Measurements from ENCODE around the gene HCFC2. TPM values are rescaled to one million over a fixed set of nuclear protein-coding genes. Genes with fewer than 3 reads are reported as not detected.
"Not testable (repeated sequence)": the region's sequence is repeated elsewhere in the genome, so short reads cannot be mapped to it uniquely, and the experiment has no call there.

The HCFC2 gene
- total RNA-seq, 2 donors from 2014 or later, result 7.6 to 11.1 TPM

DNA sequence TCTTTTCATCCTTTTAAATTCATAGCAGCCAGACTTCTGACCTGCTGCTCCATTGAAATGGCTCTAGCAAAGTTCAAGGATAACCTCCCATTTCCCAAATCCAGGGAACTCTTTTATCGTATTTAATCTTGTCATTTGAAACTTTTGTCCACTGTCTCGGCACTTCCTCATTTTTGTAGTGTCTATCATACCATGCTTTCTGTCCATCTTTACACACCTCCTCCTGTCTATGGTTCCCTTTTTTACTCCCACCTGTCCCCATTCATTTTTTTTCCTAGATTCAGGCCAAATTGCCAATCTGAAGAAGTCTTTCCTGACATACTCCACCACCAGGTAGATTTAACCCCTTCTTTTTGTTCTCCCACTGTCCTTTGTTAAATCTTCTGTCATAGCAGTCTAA is 42.6 kb downstream of the HCFC2 start:
- Histone ChIP-seq H3K27ac (no peak overlapping the region), H3K9ac (ENCODE audit: low read depth in 2 of 2, low read length in 2 of 2) (no peak overlapping the region), H3K4me1 (no peaks in the 10 kb centered on the region), H3K27me3 (no peaks in the 10 kb centered on the region), H3K9me3 (no peaks in the 10 kb centered on the region), H3K36me3 (no peaks in the 10 kb centered on the region), H3K4me3 (no peak overlapping the region)
- TF ChIP-seq, protein P1, sequence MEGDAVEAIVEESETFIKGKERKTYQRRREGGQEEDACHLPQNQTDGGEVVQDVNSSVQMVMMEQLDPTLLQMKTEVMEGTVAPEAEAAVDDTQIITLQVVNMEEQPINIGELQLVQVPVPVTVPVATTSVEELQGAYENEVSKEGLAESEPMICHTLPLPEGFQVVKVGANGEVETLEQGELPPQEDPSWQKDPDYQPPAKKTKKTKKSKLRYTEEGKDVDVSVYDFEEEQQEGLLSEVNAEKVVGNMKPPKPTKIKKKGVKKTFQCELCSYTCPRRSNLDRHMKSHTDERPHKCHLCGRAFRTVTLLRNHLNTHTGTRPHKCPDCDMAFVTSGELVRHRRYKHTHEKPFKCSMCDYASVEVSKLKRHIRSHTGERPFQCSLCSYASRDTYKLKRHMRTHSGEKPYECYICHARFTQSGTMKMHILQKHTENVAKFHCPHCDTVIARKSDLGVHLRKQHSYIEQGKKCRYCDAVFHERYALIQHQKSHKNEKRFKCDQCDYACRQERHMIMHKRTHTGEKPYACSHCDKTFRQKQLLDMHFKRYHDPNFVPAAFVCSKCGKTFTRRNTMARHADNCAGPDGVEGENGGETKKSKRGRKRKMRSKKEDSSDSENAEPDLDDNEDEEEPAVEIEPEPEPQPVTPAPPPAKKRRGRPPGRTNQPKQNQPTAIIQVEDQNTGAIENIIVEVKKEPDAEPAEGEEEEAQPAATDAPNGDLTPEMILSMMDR (IDR thresholded peaks at IDR 0.05), result no peak
- DNase-seq, result no peak
- intact Hi-C loops (cut with DNase I), result loop anchor here (5.0 to 10.0 kb wide), 3 partner anchors 50 to 230 kb away; no protein-coding TSS in a partner anchor

DNA sequence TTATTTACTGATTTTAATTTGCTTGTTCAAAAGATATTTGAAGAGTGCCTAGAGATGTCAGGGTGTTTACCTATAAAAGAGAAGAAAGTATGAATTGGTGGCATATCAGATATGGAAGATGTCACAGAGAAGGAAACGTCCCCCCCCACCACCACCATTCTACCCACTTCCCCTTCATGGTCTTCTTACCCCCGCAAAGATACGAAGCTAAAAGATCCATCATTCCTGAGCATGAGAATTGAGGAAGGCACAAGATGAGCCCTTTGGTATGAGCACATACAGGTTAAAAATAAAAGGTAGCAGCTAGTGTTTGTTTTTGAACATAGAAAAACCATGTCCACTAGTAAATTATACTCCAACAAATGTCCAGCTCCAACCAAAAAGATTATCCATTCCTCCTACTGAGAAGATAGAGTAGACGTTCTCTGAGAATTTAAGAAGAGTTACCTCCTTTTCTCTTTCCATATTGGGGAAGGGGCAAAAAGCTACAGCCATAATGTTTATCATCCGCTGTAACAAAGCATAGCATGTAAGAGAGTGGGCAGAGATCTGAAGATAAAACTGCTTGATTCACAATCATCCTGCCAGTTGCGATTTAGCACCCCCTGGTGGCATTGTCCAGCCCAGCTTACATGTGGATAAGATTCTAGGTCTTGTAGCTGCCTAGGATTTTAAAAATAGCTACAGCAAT is 44.6 kb downstream of the HCFC2 start:
- Histone ChIP-seq H3K9me3 (no peaks in the 10 kb centered on the region), H3K27ac (no peak overlapping the region), H3K4me1 (no peaks in the 10 kb centered on the region), H3K36me3 (no peaks in the 10 kb centered on the region), H3K9ac (ENCODE audit: low read depth in 2 of 2, low read length in 2 of 2) (no peak overlapping the region), H3K27me3 (no peaks in the 10 kb centered on the region), H3K4me3 (no peak overlapping the region)
- intact Hi-C loops (cut with DNase I), result loop anchor here (5.0 to 10.0 kb wide), 3 partner anchors 52 to 232 kb away; no protein-coding TSS in a partner anchor
- peak; percentile 88 for DNase-seq
- TF ChIP-seq, protein P1 (IDR thresholded peaks at IDR 0.05), result peak; percentile 86

DNA sequence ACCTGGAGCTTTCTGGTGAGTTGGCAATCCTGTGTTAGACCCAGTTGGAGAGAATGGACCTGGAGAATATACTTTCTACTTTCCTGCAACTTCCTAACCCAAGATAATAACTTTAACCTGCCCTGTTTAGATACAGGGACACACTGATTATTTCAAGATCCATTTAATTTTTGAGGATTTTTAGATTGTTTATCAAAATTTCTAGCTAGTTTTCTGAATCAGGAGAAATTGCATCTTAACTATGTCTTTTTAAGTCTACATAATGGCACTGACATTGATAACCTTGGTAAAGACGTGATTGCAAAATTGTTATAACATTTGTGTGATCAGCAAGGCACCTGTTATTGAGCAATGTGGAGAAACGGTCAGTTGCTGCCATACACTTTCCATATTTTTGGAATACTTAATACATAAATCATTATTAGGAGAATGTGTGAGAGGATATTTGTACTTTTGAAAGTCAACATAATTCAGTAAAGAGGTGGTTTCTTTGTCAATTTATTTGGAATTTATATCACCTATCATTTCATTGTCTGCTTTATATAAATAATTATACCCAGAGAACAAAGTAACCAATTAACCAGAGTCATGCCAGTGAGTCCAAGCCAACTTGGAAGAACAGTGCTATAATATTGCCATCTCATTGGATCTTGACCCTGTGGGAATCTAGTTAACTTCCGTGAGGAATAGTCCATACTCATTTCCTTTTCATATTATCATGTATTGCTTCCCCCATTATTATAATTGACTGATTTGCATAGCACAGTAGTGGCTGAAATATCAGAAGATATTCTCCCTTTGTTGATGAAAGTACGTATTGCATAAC is 45.3 kb downstream of the HCFC2 start:
- Histone ChIP-seq H3K36me3 (no peaks in the 10 kb centered on the region), H3K27me3 (no peaks in the 10 kb centered on the region), H3K9ac (ENCODE audit: low read depth in 2 of 2, low read length in 2 of 2) (no peak overlapping the region), H3K4me3 (no peak overlapping the region), H3K9me3 (no peaks in the 10 kb centered on the region), H3K4me1 (no peaks in the 10 kb centered on the region), H3K27ac (no peak overlapping the region)
- DNase-seq, result no peak
- intact Hi-C loops (cut with DNase I), result loop anchor here (5.0 to 10.0 kb wide), 3 partner anchors 52 to 232 kb away; no protein-coding TSS in a partner anchor
- TF ChIP-seq, protein P1 (IDR thresholded peaks at IDR 0.05), result peak; percentile 27

DNA sequence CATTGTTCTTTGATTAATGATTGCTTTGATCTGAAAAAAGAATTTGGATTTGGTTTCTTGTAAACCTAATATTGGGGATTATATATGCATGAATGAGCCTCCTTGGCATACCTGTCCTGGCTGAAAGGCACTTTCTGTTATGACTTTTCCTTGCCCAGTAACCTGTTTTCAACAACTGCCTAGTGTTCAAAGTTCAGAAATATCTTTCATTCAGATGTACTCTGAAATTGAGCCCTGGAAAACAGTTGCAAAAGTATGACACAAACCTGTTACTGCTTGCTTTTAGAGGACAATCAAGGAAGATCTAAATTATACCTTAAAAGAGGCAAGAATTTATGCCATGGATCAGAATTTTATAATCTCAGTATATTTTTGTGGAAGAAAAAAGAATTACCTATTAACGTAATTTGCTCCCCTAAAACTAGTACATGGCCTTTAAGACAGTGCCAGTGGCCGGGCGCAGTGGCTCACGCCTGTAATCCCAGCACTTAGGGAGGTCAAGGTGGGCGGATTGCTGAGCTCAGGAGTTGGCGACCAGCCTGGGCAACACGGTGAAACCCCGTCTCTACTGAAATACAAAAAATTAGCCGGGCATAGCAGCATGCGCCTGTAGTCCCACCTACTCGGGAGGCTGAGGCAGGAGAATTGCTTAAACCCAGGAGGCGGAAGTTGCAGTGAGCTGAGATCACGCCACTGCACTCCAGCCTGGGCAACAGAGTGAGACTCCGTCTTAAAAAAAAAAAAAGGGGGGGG is 50.7 kb downstream of the HCFC2 start:
- DNase-seq; H3K4me3 ChIP-seq; H3K4me1 ChIP-seq; H3K27ac ChIP-seq; H3K9ac ChIP-seq (ENCODE audit: low read depth in 2 of 2, low read length in 2 of 2); H3K27me3 ChIP-seq; H3K9me3 ChIP-seq; H3K36me3 ChIP-seq; intact Hi-C loops (cut with DNase I): not testable (repeated sequence)

DNA sequence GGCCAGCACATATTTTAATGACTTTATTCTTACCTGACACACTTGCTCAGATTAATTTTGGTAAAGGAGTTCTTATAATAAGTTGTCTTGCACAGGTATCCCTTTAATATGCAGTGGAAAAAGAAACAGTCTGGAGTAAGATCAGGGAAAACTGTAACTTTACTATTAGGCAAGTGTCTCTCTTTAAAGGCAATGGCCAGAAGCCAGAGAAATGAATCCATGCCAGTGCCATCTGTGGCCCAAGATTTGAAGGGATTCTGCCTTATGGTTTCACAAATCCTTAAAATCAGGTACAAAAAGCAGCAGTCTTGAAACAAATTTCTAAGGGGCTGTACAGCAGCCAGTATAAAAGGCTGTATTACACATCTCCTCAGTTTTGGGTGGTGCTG is 51.2 kb downstream of the HCFC2 start:
- H3K4me3 ChIP-seq, result no peak overlapping the region
- DNase-seq, result no peak
- no peaks in the 10 kb centered on the region for H3K4me1 ChIP-seq
- H3K36me3 ChIP-seq, result no peaks in the 10 kb centered on the region
- H3K27ac ChIP-seq, result no peak overlapping the region
- no peaks in the 10 kb centered on the region for H3K9me3 ChIP-seq
- intact Hi-C loops (cut with DNase I), result no loop called here
- TF ChIP-seq, protein P1 (IDR thresholded peaks at IDR 0.05), result no peak
- no peak overlapping the region for H3K9ac ChIP-seq (ENCODE audit: low read depth in 2 of 2, low read length in 2 of 2)
- no peaks in the 10 kb centered on the region for H3K27me3 ChIP-seq

Measured in colonic mucosa (tissue), 4 donors.